ENCODE data around the gene KNDC1.
"Not testable (repeated sequence)": the region's sequence is repeated elsewhere in the genome, so short reads cannot be mapped to it uniquely, and the experiment has no call there.

Gene KNDC1

GRCh38 chr10:133230387-133231195 lies 70.6 kb downstream of the KNDC1 start:
- Histone ChIP-seq H3K4me3 (replicated peaks; ENCODE audit: insufficient read depth, low read length) (no peak overlapping the region), H3K27me3 (ENCODE audit: insufficient read depth, poor library complexity, severe bottlenecking) (peaks cover 35% of the 10 kb centered on the region), H3K27ac (replicated peaks) (no peak overlapping the region)
- TF ChIP-seq REST (IDR thresholded peaks at IDR 0.05; ENCODE audit: insufficient replicate concordance, low read depth) (no peak), GABPA (IDR thresholded peaks at IDR 0.05; ENCODE audit: low read depth) (no peak), POLR2AphosphoS5 (IDR thresholded peaks at IDR 0.05; ENCODE audit: low read depth) (no peak; the same call in 1 of the 2 replicates)
- DNase-seq (ENCODE audit: low read depth in 1 of 2, low spot score in 1 of 2): peak; percentile 57 to 75

GRCh38 chr10:133231244-133231945 lies 71.4 kb downstream of the KNDC1 start:
- no peak overlapping the region for H3K27ac ChIP-seq (replicated peaks)
- DNase-seq (ENCODE audit: low read depth in 1 of 2, low spot score in 1 of 2): no peak
- H3K27me3 ChIP-seq (ENCODE audit: insufficient read depth, poor library complexity, severe bottlenecking): peaks cover 28% of the 10 kb centered on the region
- TF ChIP-seq GABPA (IDR thresholded peaks at IDR 0.05; ENCODE audit: low read depth) (no peak), SPI1 (IDR thresholded peaks at IDR 0.05; ENCODE audit: borderline replicate concordance, low read depth) (no peak), POLR2AphosphoS5 (IDR thresholded peaks at IDR 0.05; ENCODE audit: low read depth) (no peak), CTCF (IDR thresholded peaks at IDR 0.05; ENCODE audit: insufficient read depth, low read length) (no peak), REST (IDR thresholded peaks at IDR 0.05; ENCODE audit: insufficient replicate concordance, low read depth) (no peak)
- H3K4me3 ChIP-seq (replicated peaks; ENCODE audit: insufficient read depth, low read length): no peak overlapping the region

GRCh38 chr10:133231946-133232574 lies 72.0 kb downstream of the KNDC1 start:
- Histone ChIP-seq H3K27me3 (ENCODE audit: insufficient read depth, poor library complexity, severe bottlenecking) (peaks cover 28% of the 10 kb centered on the region), H3K4me3 (replicated peaks; ENCODE audit: insufficient read depth, low read length) (no peak overlapping the region), H3K27ac (replicated peaks) (no peak overlapping the region)
- DNase-seq (ENCODE audit: low read depth in 1 of 2, low spot score in 1 of 2): no peak
- no peak for TF ChIP-seq POLR2AphosphoS5 (IDR thresholded peaks at IDR 0.05; ENCODE audit: low read depth)
- TF ChIP-seq SPI1 (IDR thresholded peaks at IDR 0.05; ENCODE audit: borderline replicate concordance, low read depth): no peak
- TF ChIP-seq REST (IDR thresholded peaks at IDR 0.05; ENCODE audit: insufficient replicate concordance, low read depth): no peak
- no peak for TF ChIP-seq GABPA (IDR thresholded peaks at IDR 0.05; ENCODE audit: low read depth)

GRCh38 chr10:133234796-133235195 lies 74.8 kb downstream of the KNDC1 start:
- Histone ChIP-seq H3K27me3 (ENCODE audit: insufficient read depth, poor library complexity, severe bottlenecking) (peaks cover 36% of the 10 kb centered on the region), H3K27ac (replicated peaks) (peak overlapping the region; percentile 66)
- not testable (repeated sequence) for H3K4me3 ChIP-seq (replicated peaks; ENCODE audit: insufficient read depth, low read length)
- peak in 1 of 2 experiments; percentile 34 for DNase-seq (ENCODE audit: low read depth in 1 of 2, low spot score in 1 of 2)
